OCI-M1 (cell line): ENCODE measurements around the gene COL5A1.

ENCODE experiments used
- DNase-seq: peaks from one replicate; lab custom pipeline; 2025; lab: John Stamatoyannopoulos, UW

The COL5A1 gene

GRCh38 chr9:134880484-134881312, 239.1 kb downstream of the COL5A1 start, which contains the start of gene FCN2:
FCN2 (plus strand) TSS chr9:134880810; CDS start chr9:134880822, 12 bp downstream.
- no peak for DNase-seq

GRCh38 chr9:134881313-134881670, 239.7 kb downstream of the COL5A1 start:
- no peak for DNase-seq

- no peak for DNase-seq
Measured at GRCh38 chr9:134882204-134882785, 240.7 kb downstream of the COL5A1 start.

- no peak for DNase-seq
Measured at GRCh38 chr9:134883040-134883782, 241.6 kb downstream of the COL5A1 start.

GRCh38 chr9:134884492-134884891, 242.9 kb downstream of the COL5A1 start:
- DNase-seq: no peak

- DNase-seq: no peak
Measured at GRCh38 chr9:134885001-134885678, 243.5 kb downstream of the COL5A1 start.

GRCh38 chr9:134885679-134886412, 244.2 kb downstream of the COL5A1 start:
- DNase-seq: no peak

- DNase-seq: no peak
Measured at GRCh38 chr9:134886413-134886913, 244.9 kb downstream of the COL5A1 start.

GRCh38 chr9:134887219-134887618, 245.6 kb downstream of the COL5A1 start:
- no peak for DNase-seq

- no peak for DNase-seq
Measured at GRCh38 chr9:134887686-134888602, 246.3 kb downstream of the COL5A1 start.

GRCh38 chr9:134888603-134889190, 247.1 kb downstream of the COL5A1 start:
- no peak for DNase-seq

- no peak for DNase-seq
Measured at GRCh38 chr9:134889386-134890154, 248.0 kb downstream of the COL5A1 start.

GRCh38 chr9:134890155-134890495, 248.5 kb downstream of the COL5A1 start:
- no peak for DNase-seq

- DNase-seq: no peak
Measured at GRCh38 chr9:134891053-134891452, 249.4 kb downstream of the COL5A1 start.

- DNase-seq: no peak
Measured at GRCh38 chr9:134891713-134892112, 250.1 kb downstream of the COL5A1 start.

GRCh38 chr9:134892221-134892620, 250.6 kb downstream of the COL5A1 start:
- DNase-seq: no peak

GRCh38 chr9:134892820-134893420, 251.3 kb downstream of the COL5A1 start:
- DNase-seq: no peak
